GM12801 (cell line): Measurements from ENCODE around the gene MAPKBP1.

ENCODE experiments used
- CTCF ChIP-seq: IDR thresholded peaks from one replicate; pipeline ENCODE4 v1.5.1; 2011; ENCODE audit warnings: control low read depth; ENCODE audit not compliant: insufficient read length; ENCODE audit errors: extremely low read depth

The MAPKBP1 gene

GRCh38 chr15:41746802-41747201 is 27.5 kb upstream of the MAPKBP1 start:
- no peak for TF ChIP-seq CTCF

- TF ChIP-seq CTCF = no peak
These were observed 18.1 kb upstream of the MAPKBP1 start for GRCh38 chr15:41756198-41756597.

- TF ChIP-seq CTCF = no peak
These were observed 1.5 kb upstream of the MAPKBP1 start for GRCh38 chr15:41772720-41773331.

- no peak for TF ChIP-seq CTCF
These were observed 954 bp upstream of the MAPKBP1 start for GRCh38 chr15:41773332-41773728.

GRCh38 chr15:41773729-41774061 is 589 bp upstream of the MAPKBP1 start:
- TF ChIP-seq CTCF = no peak

GRCh38 chr15:41774882-41775417 is 666 bp downstream of the MAPKBP1 start:
- no peak for TF ChIP-seq CTCF

- no peak for TF ChIP-seq CTCF
These were observed 1.4 kb downstream of the MAPKBP1 start for GRCh38 chr15:41775651-41776050.
